Glutamatergic neuron (in vitro differentiated cells): Measurements from ENCODE around the gene PRR5L. TPM values are rescaled to one million over a fixed set of nuclear protein-coding genes. Genes with fewer than 3 reads are reported as not detected.

ENCODE experiments used
- DNase-seq: peaks from one replicate; pipeline ENCODE4 v3.0.0; 2022
- H3K27ac Mint-ChIP-seq: one replicate; pipeline ENCODE4 v1.8.0; 2020; ENCODE audit warnings: mild to moderate bottlenecking, mixed read lengths, inconsistent platforms; ENCODE audit not compliant: unreplicated experiment
- H3K27me3 Mint-ChIP-seq: one replicate; pipeline ENCODE4 v1.8.0; 2020; ENCODE audit warnings: mild to moderate bottlenecking, moderate library complexity, mixed read lengths, inconsistent platforms; ENCODE audit not compliant: unreplicated experiment
- H3K36me3 Mint-ChIP-seq: one replicate; pipeline ENCODE4 v1.8.0; 2020; ENCODE audit warnings: mild to moderate bottlenecking, mixed read lengths, inconsistent platforms; ENCODE audit not compliant: unreplicated experiment
- H3K4me1 Mint-ChIP-seq: one replicate; pipeline ENCODE4 v1.8.0; 2020; ENCODE audit warnings: mild to moderate bottlenecking, low read depth, mixed read lengths, inconsistent platforms; ENCODE audit not compliant: unreplicated experiment
- H3K4me3 Mint-ChIP-seq: one replicate; pipeline ENCODE4 v1.8.0; 2020; ENCODE audit warnings: mild to moderate bottlenecking, mixed read lengths, inconsistent platforms; ENCODE audit not compliant: unreplicated experiment
- H3K9me3 Mint-ChIP-seq: one replicate; pipeline ENCODE4 v1.8.0; 2020; ENCODE audit warnings: mild to moderate bottlenecking, moderate library complexity, mixed read lengths, inconsistent platforms; ENCODE audit not compliant: unreplicated experiment
- CTCF ChIP-seq: fragments of 200-600 bp; sonication (generic); IDR thresholded peaks from one replicate; pipeline ENCODE4 v1.5.0; 2021; ENCODE audit not compliant: partially characterized antibody, unreplicated experiment
- total RNA-seq: library from RNA; stranded (reverse); fragmentation: NEBNext Ultra II Directional; extraction: Animal tissue kit (Norgen Biotek cat#: 25700); gene quantifications from one replicate; pipeline ENCODE4 v1.2.1, GENCODE V29; 2021; ENCODE audit not compliant: unreplicated experiment

PRR5L gene
- total RNA-seq, 1 donor from 2014 or later, result 1.6 TPM

DNA sequence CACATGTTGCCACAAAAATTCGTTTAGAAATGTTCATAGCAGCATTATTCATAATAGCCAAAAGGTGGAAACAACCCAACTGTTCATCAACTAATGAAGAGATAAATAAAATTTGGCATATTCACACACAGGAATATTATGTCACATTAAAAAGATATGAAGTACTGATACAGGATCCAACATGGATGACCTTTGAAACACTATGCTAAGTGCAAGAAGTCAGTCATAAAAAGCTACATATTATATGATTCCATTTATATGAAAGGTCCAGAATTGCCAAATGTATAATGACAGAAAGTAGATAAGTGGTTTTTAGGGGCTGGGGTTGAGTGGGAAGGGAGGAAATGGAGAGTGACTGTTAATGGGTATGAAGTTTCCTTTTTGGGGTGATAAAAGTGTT is 9.0 kb downstream of the PRR5L start:
- H3K4me3 Mint-ChIP-seq, result no peak overlapping the region
- no peak for TF ChIP-seq CTCF
- no peaks in the 10 kb centered on the region for H3K36me3 Mint-ChIP-seq
- H3K9me3 Mint-ChIP-seq, result peaks cover under 1% of the 10 kb centered on the region
- H3K4me1 Mint-ChIP-seq, result no peaks in the 10 kb centered on the region
- H3K27me3 Mint-ChIP-seq, result peaks cover 3% of the 10 kb centered on the region
- no peak for DNase-seq
- H3K27ac Mint-ChIP-seq, result no peak overlapping the region

DNA sequence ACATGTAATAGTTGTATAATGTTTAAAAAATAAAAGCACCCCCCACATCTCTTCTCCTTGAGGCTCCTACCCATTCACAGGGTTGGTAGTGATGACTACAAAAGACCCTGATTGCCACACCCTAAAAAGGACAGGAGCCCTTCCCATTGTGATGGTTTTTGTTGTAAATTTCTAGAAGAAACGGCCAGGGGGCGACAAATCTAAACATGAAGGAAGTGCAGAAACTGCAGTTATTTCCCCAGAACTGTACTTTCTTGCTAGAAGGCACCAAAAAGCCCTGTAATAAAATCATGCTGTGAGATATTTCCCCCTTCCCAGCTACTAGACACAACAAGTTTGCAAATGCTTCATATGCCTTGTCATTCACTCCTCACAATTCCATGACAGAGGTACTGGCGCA is 10.8 kb downstream of the PRR5L start:
- no peak overlapping the region for H3K27ac Mint-ChIP-seq
- no peak for TF ChIP-seq CTCF
- no peaks in the 10 kb centered on the region for H3K4me1 Mint-ChIP-seq
- H3K36me3 Mint-ChIP-seq, result no peaks in the 10 kb centered on the region
- H3K4me3 Mint-ChIP-seq, result no peak overlapping the region
- DNase-seq, result no peak
- H3K9me3 Mint-ChIP-seq, result peaks cover 2% of the 10 kb centered on the region
- H3K27me3 Mint-ChIP-seq, result peaks cover 5% of the 10 kb centered on the region

GRCh38 chr11:36308577-36308976 is 12.5 kb downstream of the PRR5L start:
- Mint-ChIP-seq H3K27me3 (peaks cover 5% of the 10 kb centered on the region), H3K27ac (no peak overlapping the region), H3K4me1 (no peaks in the 10 kb centered on the region), H3K4me3 (no peak overlapping the region), H3K36me3 (no peaks in the 10 kb centered on the region), H3K9me3 (peaks cover 3% of the 10 kb centered on the region)
- no peak for DNase-seq
- no peak for TF ChIP-seq CTCF

DNA sequence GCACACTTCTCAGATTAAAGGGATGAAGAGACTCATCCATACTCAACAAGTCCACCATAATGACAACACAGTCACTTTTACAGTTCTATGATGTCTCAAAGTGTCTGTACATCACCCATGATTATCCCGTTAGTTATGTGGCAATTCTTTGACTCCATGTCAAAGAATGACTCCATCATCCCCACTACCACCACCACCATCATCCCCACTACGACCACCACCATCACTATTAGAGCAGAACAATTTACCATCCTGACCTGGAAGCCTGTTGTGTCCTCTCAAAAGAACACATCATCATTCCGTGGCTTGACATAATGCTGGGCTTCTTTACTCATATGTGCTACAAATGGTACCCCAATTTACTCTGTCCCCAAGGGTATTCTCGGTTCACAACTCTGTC is 13.7 kb downstream of the PRR5L start:
- Mint-ChIP-seq H3K9me3 (peaks cover 3% of the 10 kb centered on the region), H3K27ac (no peak overlapping the region), H3K4me1 (no peaks in the 10 kb centered on the region), H3K27me3 (peaks cover 5% of the 10 kb centered on the region), H3K36me3 (no peaks in the 10 kb centered on the region), H3K4me3 (no peak overlapping the region)
- TF ChIP-seq CTCF, result no peak
- DNase-seq, result no peak

- Mint-ChIP-seq H3K36me3 (no peaks in the 10 kb centered on the region), H3K27ac (no peak overlapping the region), H3K9me3 (peaks cover 3% of the 10 kb centered on the region), H3K27me3 (peaks cover 7% of the 10 kb centered on the region), H3K4me1 (no peaks in the 10 kb centered on the region), H3K4me3 (no peak overlapping the region)
- TF ChIP-seq CTCF, result no peak
- DNase-seq, result no peak
Measured at GRCh38 chr11:36311926-36312595, 16.0 kb downstream of the PRR5L start.
